Epithelial cell of prostate (primary cell): ENCODE data around the gene NUDT3.

Experiments used
- DNase-seq: peaks from one replicate; pipeline ENCODE4 v3.0.0-alpha.2; 2011; ENCODE audit warnings: low read depth, low spot score
- H3K27ac ChIP-seq: fragments of 450-650 bp; 2 replicates; pipeline ENCODE4 v1.5.1; 2017; ENCODE audit warnings: mild to moderate bottlenecking

Gene NUDT3

DNA sequence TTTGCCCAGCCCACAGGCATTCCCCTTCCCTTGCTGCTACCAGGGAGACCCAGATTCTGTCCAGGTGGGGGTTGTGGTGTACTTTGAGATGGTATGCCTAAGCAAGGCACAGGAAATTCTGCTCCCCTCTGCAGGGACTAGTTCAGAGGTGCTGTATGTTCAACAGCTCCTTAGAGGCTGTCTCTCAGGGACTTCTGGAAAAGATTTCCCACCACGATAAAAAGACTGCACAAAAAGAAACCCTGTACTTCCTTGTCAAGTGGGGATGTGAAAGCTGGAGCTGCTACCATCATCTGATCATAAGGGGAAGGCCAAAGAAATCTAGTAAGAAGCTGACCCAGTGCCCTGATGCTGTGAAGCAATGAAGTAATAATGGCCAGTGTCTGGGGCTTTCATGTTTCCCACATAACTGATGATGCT lies 92.1 kb downstream of the NUDT3 start:
- H3K27ac ChIP-seq, result no peak overlapping the region

DNA sequence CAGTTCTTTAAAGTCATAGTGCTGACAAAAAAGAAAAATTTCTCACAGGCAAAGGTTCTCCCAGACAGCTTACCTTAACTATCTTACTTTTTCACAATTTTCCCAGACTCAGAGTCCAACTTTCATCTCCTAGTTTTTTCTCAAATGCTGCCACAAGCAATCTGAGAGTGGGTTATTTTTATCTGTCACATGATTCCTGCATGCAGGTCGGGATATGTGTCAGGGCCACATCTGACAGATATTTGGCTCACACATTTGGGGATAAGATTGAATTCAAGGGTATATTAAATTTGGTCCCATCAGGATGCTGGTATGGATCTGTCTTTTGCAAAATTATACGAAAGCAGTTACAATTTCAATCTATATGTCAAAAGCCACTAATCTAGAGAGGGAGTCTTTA lies 93.5 kb downstream of the NUDT3 start:
- no peak for DNase-seq
- no peak overlapping the region for H3K27ac ChIP-seq

More for the DNA sequence above, 92.1 kb downstream of the NUDT3 start:
- no peak for DNase-seq

- DNase-seq, result no peak
- H3K27ac ChIP-seq, result no peak overlapping the region
Measured at GRCh38 chr6:34295721-34296120, 96.7 kb downstream of the NUDT3 start.

DNA sequence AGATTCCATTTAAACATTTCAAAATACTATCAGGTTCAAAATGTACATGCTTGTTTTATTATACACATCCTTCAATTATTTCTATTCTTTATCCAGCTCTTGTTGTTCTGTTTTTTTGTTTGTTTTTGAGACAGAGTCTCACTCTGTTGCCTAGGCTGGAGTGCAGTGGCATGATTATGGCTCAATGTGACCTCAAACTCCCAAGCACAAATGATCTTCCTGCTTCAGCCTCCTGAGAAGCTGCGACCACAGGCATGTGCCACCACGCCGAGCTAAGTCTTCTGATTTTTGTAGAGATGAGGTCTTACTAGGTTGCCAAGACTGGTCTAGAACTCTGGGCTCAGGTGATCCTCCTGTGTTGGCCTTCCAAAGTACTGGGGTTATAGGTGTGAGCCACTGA lies 99.5 kb downstream of the NUDT3 start:
- DNase-seq, result no peak
- no peak overlapping the region for H3K27ac ChIP-seq

GRCh38 chr6:34289137-34289536 lies 103.3 kb downstream of the NUDT3 start:
- DNase-seq, result no peak
- no peak overlapping the region for H3K27ac ChIP-seq

DNA sequence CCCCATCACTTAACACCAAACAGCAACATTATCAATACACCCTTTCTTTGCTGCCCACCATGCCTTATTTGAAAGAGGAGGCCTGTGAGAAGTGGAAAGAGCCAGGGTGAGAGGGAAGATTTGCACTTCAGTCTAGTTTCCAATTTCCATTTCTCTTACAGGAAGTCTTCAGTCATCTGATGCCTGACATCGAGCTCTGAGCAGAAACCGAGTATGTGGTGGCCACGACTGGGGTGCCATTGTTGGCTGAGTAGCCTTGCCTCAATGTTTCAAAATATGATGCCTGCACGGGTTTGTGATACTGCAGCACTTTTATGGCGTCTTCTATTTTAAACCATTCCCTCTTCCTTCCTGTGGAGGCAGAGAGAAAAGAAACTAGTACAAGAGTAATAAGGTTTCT lies 103.9 kb downstream of the NUDT3 start:
- no peak for DNase-seq
- H3K27ac ChIP-seq, result no peak overlapping the region

DNA sequence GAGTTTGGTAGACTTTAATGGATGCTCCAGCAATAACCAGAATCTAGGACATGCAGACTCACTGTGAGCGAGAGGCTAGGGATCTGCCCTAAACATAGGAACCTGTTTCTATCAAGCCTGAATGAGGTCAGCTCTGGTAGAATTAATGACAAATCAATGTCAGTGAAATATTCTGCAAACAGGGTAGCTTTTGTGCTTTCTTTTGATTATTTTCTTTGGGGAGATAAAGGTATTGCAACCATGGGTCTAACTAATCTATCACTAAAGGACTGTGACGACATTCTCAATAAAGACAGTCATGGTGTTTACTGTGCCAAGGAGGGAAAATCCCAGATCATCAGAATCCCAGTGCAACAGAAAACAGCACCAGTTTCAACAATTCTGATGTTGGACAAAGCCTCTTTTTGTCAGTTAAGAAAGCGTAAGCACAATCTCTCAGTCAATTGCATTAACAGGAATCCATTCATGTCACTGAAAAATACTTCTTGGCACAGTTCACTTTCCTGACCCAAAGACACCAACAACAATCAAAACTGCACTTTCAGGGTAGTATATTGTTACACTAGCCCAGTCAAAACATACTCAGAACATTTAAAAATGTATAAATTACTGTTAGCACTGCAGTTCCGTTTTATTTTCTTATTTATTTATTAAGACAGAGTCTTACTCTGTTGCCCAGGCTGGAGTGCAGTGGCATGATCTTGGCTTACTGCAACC lies 106.9 kb downstream of the NUDT3 start:
- no peak for DNase-seq
- no peak overlapping the region for H3K27ac ChIP-seq

DNA sequence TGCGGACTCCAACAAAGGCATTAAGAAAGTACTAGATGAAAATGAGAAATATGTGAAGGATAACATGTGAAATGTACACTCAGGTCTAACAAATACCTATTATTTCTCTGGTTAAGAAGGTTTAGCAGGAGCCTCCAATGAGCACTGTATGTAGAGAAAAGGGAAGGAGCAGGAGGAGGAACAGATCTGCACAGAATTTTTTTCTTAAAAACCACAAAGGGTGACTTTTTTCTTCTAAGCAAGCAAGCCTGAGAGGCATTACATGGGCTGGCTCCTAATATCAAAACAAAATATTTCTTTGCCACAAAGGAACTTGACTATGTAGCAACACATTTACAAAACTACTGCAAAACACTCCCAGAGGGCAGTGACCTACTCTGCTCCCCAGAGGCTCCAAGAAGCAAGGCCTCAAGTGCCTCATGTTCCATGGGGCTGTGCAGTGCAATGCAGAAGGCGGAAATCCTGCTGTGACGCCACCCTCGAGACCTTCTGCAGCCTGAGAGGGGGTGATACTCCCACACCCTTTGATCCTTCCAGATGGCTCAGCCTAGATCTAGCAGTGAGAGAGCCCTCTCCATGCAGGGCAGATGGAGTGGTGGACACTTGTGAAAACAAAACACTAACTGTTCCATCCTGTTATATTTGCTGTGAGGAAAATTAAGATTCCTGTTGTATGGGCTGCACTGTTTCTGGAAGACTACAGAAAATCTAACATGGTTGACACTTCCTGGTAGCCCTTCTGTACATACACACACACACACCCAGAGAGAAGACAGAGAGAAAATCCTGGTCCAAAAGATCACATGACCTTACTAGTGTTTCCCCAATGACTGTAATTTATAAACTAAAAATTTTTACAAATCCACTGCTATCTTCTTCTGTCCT lies 107.7 kb downstream of the NUDT3 start:
- H3K27ac ChIP-seq, result no peak overlapping the region

DNA sequence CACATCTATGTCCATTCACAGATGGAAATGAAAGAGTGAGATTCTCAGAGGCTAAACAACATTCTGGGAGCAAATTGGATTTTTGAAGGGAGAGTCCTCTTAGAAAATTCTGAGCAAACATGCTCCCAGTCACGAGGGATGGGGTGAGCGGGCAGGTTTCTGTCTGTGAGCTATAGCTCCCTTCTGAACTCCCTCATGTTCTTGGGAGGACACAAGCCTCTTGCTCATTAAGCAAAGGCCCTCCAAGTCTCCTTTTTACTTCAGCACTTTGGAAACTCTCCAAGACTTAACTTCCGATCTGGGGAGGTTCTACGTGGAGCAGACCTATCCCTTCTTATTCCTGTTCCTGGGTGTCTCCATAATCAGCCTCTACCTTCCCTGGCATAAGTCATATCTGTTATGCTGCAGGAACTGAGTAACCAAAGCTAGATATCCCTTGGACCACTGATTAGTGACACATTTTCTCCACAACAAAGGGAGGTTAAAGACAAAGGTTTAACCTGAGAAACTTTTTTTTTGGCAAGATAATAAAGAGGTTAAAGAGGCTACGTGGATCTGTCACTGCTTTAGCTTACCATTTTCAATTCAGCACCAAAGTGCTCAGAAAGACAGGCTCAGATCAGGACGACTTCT lies 110.7 kb downstream of the NUDT3 start:
- DNase-seq, result no peak
- H3K27ac ChIP-seq, result no peak overlapping the region

More for the DNA sequence above, 107.7 kb downstream of the NUDT3 start:
- DNase-seq, result no peak

DNA sequence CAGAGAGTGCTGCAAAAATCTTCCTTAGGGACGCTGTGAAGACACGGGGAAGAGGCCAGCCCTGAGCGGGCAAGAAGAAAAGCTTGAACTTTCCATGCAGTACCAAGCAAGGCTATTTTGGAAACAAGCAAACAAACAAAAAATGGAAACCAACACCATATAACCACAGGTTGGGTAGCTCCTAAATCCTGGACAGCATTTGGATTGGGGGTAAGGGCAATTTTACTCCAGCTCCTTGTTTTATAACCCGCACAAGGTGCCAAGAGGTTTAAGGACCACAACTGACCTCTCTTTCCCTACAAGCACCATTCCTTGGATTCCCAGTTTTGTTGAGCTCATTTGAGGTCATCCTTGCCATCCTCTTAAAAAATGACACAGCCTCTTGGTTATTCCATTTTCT lies 112.3 kb downstream of the NUDT3 start:
- no peak overlapping the region for H3K27ac ChIP-seq
- no peak for DNase-seq

- no peak overlapping the region for H3K27ac ChIP-seq
- no peak for DNase-seq
Measured at GRCh38 chr6:34278833-34279232, 113.6 kb downstream of the NUDT3 start.

DNA sequence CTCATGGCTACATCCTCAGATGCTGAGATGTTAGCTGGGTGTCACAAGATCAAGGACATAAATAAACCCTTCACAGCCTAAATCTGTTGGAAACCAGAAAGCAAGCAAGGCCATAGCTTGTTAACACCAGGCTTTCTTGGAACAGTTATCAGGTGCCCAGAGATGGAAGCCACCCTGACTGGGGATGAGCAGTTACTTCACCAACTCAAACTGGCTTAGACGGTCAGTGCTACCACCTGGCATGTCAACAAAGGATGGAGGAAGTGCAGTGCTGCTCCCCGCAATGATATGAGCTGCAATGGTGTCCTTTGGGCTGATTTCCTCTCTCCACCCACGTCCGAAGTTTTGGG lies 114.7 kb downstream of the NUDT3 start:
- H3K27ac ChIP-seq, result no peak overlapping the region
- no peak for DNase-seq

GRCh38 chr6:34276881-34277762 lies 115.3 kb downstream of the NUDT3 start:
- H3K27ac ChIP-seq, result no peak overlapping the region
- DNase-seq, result no peak

DNA sequence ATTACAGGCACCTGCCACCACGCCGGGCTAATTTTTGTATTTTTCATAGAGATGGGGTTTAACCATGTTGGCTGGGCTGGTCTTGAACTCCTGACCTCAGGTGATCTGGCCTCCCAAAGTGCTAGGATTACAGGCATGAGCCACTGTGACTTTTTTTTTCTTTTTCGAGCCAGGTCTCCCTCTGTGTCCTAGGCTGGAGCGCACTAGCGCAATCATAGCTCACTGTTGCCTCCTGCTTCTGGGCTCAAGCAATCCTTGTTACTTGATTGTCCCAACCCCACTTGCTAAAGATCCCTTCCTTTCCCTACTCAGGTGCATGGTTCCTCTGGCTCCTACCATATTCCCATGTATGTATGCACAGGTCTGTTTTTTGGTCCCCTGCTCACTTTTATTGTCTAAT lies 116.3 kb downstream of the NUDT3 start:
- no peak for DNase-seq
- no peak overlapping the region for H3K27ac ChIP-seq

- no peak for DNase-seq
- no peak overlapping the region for H3K27ac ChIP-seq
Measured at GRCh38 chr6:34275128-34275804, 117.2 kb downstream of the NUDT3 start.

DNA sequence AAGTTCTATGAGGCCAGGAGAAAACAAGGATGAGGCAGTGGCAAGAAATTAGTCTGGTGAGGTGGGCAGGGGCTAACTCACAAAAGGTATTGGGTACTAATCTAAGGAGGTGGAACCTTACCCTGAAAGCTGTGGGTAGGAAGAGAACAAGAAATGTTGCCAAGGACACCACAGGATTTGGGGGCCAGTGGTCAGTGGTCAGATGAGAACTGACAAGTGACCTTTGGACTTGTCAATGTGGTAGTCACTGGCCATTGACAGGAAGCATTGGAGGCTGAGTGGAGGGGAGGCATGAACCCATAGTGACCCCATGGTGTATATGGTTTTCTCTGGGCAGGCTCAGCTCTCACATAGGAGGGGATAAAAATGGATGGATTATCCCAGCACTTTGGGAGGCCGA lies 118.3 kb downstream of the NUDT3 start:
- DNase-seq, result no peak
- no peak overlapping the region for H3K27ac ChIP-seq

DNA sequence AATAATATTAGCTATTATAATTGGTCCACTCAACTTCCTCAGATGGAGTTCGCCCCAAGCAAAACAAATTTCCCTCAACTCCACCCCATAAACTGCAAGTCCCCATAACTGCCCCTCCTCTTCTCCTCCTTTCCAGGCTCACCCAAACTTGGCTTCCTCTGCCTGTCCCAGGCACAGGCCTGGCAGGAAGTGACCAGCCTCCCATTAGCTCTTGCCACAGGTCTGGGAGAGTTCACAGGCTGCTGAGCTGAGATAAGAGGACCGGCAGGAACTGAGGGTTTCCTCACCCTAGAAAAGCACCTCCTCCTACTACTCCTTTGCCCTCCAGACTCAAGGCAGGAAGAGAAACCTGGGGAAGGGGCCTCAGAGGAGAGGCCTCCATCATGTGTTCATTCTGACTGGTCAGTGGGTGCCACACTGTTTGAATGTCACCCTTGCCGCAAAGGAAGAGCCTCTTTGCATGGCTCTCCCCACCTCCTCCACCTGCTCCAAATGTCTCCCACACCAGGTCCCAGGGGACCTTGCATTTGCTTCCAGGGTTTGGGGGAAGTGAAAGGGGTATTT lies 119.1 kb downstream of the NUDT3 start:
- H3K27ac ChIP-seq, result no peak overlapping the region
- DNase-seq, result no peak

- no peak for DNase-seq
- no peak overlapping the region for H3K27ac ChIP-seq
Measured at GRCh38 chr6:34272013-34272926, 120.2 kb downstream of the NUDT3 start.
